HEK293 (cell line): ENCODE results near the gene PSD2.

ENCODE experiments used
- CTCF ChIA-PET: fragments of 350-600 bp; formaldehyde crosslinking; extraction: SDS; loops from one replicate; lab custom pipeline; 2021; ENCODE audit warnings: antibody characterized with exemption; lab: Yijun Ruan, JAX
- POLR2A ChIA-PET: fragments of 300-600 bp; formaldehyde crosslinking; extraction: SDS; loops from one replicate; lab custom pipeline; 2020; ENCODE audit warnings: antibody characterized with exemption, inconsistent platforms; lab: Yijun Ruan, JAX
- H3K27ac ChIP-seq: fragments of 200-500 bp; sonication (Bioruptor generic); 2 replicates; pipeline ENCODE4 v1.5.1; 2014; ENCODE audit warnings: low read depth, low read length, control low read depth, inconsistent platforms; ENCODE audit errors: extremely low read depth
- H3K36me3 ChIP-seq, 2 experiments: fragments of 200-500 bp in 1 of 2; sonication (Bioruptor generic) in 1 of 2; 1 replicate in 1 of 2; 2 replicates in 1 of 2; pipeline ENCODE4 v1.5.1; 2014 to 2017; ENCODE audit warnings: inconsistent platforms in 2 of 2, low read length in 2 of 2; ENCODE audit not compliant: control insufficient read depth in 2 of 2, insufficient read depth in 1 of 2
- H3K4me1 ChIP-seq: fragments of 200-500 bp; sonication (Bioruptor generic); 2 replicates; pipeline ENCODE4 v1.5.1; 2014; ENCODE audit warnings: mild to moderate bottlenecking, low read length, inconsistent platforms; ENCODE audit not compliant: control insufficient read depth, insufficient read depth
- H3K4me3 ChIP-seq: 2 replicates; pipeline ENCODE4 v1.5.1; 2011; ENCODE audit warnings: low read depth, mild to moderate bottlenecking, control low read depth, low read length, moderate library complexity
- H3K9me3 ChIP-seq: fragments of 200-500 bp; sonication (Bioruptor generic); 2 replicates; pipeline ENCODE4 v1.5.1; 2014; ENCODE audit warnings: low read depth, low read length, inconsistent platforms; ENCODE audit not compliant: control insufficient read depth, insufficient read depth
- BCL11B ChIP-seq: fragments of 450-650 bp; formaldehyde crosslinking; IDR thresholded peaks from 2 replicates; pipeline ENCODE4 v1.5.1; 2016; ENCODE audit warnings: low read depth, missing biosample characterization, missing genetic modification characterization
- EGR2 ChIP-seq: fragments of 450-650 bp; formaldehyde crosslinking; IDR thresholded peaks from 2 replicates; pipeline ENCODE4 v1.5.1; 2016; ENCODE audit warnings: low read depth, missing biosample characterization, missing genetic modification characterization
- KLF1 ChIP-seq: fragments of 450-650 bp; formaldehyde crosslinking; IDR thresholded peaks from 2 replicates; pipeline ENCODE4 v1.5.1; 2016; ENCODE audit warnings: missing biosample characterization, missing genetic modification characterization
- KLF7 ChIP-seq: fragments of 450-650 bp; formaldehyde crosslinking; IDR thresholded peaks from 2 replicates; pipeline ENCODE4 v1.5.1; 2016; ENCODE audit warnings: missing biosample characterization, missing genetic modification characterization, borderline replicate concordance
- REPIN1 ChIP-seq: fragments of 450-650 bp; formaldehyde crosslinking; IDR thresholded peaks from 2 replicates; pipeline ENCODE4 v1.5.1; 2017; ENCODE audit warnings: missing biosample characterization, missing genetic modification characterization, low read depth
- SALL2 ChIP-seq: fragments of 450-650 bp; formaldehyde crosslinking; IDR thresholded peaks from 2 replicates; pipeline ENCODE4 v1.5.0; 2017; ENCODE audit warnings: missing biosample characterization, mild to moderate bottlenecking, missing genetic modification characterization, borderline replicate concordance
- SP2 ChIP-seq: fragments of 450-650 bp; formaldehyde crosslinking; IDR thresholded peaks from 2 replicates; pipeline ENCODE4 v1.5.1; 2016; ENCODE audit warnings: missing biosample characterization, missing genetic modification characterization
- YY1 ChIP-seq: fragments of 450-650 bp; formaldehyde crosslinking; IDR thresholded peaks from 2 replicates; pipeline ENCODE4 v1.5.1; 2018; ENCODE audit warnings: missing biosample characterization, missing genetic modification characterization
- ZBTB1 ChIP-seq: fragments of 450-650 bp; formaldehyde crosslinking; IDR thresholded peaks from 2 replicates; pipeline ENCODE4 v1.5.1; 2016; ENCODE audit warnings: missing biosample characterization, missing genetic modification characterization
- ZBTB8A ChIP-seq: fragments of 450-650 bp; formaldehyde crosslinking; IDR thresholded peaks from 2 replicates; pipeline ENCODE4 v1.5.1; 2016; ENCODE audit warnings: missing biosample characterization, missing genetic modification characterization
- ZFHX2 ChIP-seq: fragments of 450-650 bp; formaldehyde crosslinking; conservative IDR thresholded peaks from 2 replicates; pipeline ENCODE4 v1.5.1; 2016; ENCODE audit warnings: missing biosample characterization, missing genetic modification characterization
- ZFP41 ChIP-seq: fragments of 450-650 bp; formaldehyde crosslinking; IDR thresholded peaks from 2 replicates; pipeline ENCODE4 v1.5.1; 2016; ENCODE audit warnings: missing biosample characterization, missing genetic modification characterization, borderline replicate concordance
- ZNF10 ChIP-seq: fragments of 450-650 bp; formaldehyde crosslinking; IDR thresholded peaks from 2 replicates; pipeline ENCODE4 v1.5.1; 2017; ENCODE audit warnings: missing biosample characterization, missing genetic modification characterization
- ZNF16 ChIP-seq: fragments of 450-650 bp; formaldehyde crosslinking; IDR thresholded peaks from 2 replicates; pipeline ENCODE4 v1.5.1; 2016; ENCODE audit warnings: low read depth, missing biosample characterization, missing genetic modification characterization
- ZNF174 ChIP-seq: fragments of 450-650 bp; formaldehyde crosslinking; IDR thresholded peaks from 2 replicates; pipeline ENCODE4 v1.5.0; 2017; ENCODE audit warnings: missing biosample characterization, mild to moderate bottlenecking, missing genetic modification characterization
- ZNF175 ChIP-seq: fragments of 450-650 bp; formaldehyde crosslinking; IDR thresholded peaks from 2 replicates; pipeline ENCODE4 v1.5.1; 2016; ENCODE audit warnings: missing biosample characterization, missing genetic modification characterization
- ZNF223 ChIP-seq: fragments of 450-650 bp; formaldehyde crosslinking; IDR thresholded peaks from 2 replicates; pipeline ENCODE4 v1.5.1; 2016; ENCODE audit warnings: missing biosample characterization, missing genetic modification characterization
- ZNF398 ChIP-seq: fragments of 450-650 bp; formaldehyde crosslinking; IDR thresholded peaks from 2 replicates; pipeline ENCODE4 v1.5.1; 2017; ENCODE audit warnings: missing biosample characterization, missing genetic modification characterization
- ZNF404 ChIP-seq: fragments of 450-650 bp; formaldehyde crosslinking; IDR thresholded peaks from 2 replicates; pipeline ENCODE4 v1.5.1; 2017; ENCODE audit warnings: missing biosample characterization, missing genetic modification characterization
- ZNF530 ChIP-seq: fragments of 450-650 bp; formaldehyde crosslinking; IDR thresholded peaks from 2 replicates; pipeline ENCODE4 v1.5.1; 2016; ENCODE audit warnings: low read depth, missing biosample characterization, missing genetic modification characterization
- ZNF76 ChIP-seq: fragments of 450-650 bp; formaldehyde crosslinking; IDR thresholded peaks from 2 replicates; pipeline ENCODE4; 2016; ENCODE audit warnings: low read depth, missing biosample characterization, missing genetic modification characterization, borderline replicate concordance
- ZNF785 ChIP-seq: fragments of 450-650 bp; formaldehyde crosslinking; IDR thresholded peaks from 2 replicates; pipeline ENCODE4 v1.5.1; 2016; ENCODE audit warnings: missing biosample characterization, missing genetic modification characterization
- ZNF843 ChIP-seq: fragments of 450-650 bp; formaldehyde crosslinking; IDR thresholded peaks from 2 replicates; pipeline ENCODE4 v1.5.1; 2016; ENCODE audit warnings: missing biosample characterization, missing genetic modification characterization
- ZSCAN30 ChIP-seq: fragments of 450-650 bp; IDR thresholded peaks from 2 replicates; pipeline ENCODE4 v1.5.1; 2018; ENCODE audit warnings: missing biosample characterization, mild to moderate bottlenecking, missing genetic modification characterization, moderate library complexity
- TF ChIP-seq, protein P1 (sequence below): fragments of 450-650 bp; formaldehyde crosslinking; IDR thresholded peaks from 2 replicates; pipeline ENCODE4 v1.5.1; 2017; ENCODE audit warnings: missing biosample characterization, missing genetic modification characterization

PSD2 gene

DNA sequence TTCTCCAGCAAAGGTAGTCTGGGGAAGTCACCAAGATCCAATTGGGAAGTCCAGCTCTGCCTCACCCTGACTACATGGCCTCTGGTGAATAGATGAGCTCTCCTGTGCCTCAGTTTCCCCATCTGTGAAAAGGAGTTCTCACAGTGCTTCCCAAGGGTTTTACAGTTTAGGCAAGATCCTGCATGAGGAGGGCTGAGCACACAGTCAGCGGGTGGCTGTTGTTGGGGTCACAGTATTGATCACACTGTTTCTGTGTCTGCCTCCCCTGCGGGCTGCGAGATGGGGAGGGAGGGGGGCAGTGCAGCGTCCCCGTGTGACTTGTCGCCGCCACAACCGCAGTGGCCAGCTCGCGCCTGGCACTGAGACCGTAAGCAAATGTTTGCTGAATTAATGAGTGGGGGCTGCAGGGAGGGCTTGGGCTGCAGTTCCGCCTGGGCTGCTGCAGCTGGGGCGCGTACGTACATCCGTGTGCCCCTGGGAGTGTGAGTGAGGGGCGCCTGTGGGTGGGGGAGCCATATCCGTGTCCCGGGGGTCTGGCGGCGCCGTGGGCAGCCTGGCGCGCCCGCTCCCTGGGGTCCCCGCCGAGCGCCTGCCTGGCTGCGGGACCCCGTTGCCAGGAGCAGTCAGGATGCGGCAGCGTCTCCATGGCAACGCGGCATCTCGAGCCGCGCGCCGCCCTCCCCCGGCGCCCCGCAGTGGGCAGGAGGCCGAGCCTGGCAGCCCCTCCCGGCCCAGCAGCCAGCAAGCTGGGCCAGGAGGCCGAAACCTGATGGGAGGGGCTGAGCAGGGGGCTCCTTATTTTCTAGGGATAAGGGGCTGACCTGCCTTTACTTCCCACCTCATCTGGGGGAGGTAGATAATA lies 31.4 kb upstream of the PSD2 start:
- TF ChIP-seq BCL11B (tag by site-specific recombination) (no peak), SALL2 (no peak)
- Histone ChIP-seq H3K4me3 (no peak overlapping the region), H3K9me3 (no peaks in the 10 kb centered on the region), H3K4me1 (no peaks in the 10 kb centered on the region), H3K36me3 (no peaks in the 10 kb centered on the region), H3K27ac (no peak overlapping the region)
- CTCF ChIA-PET: interaction anchor here (0.6 to 10.7 kb wide), 11 partner anchors 10 to 205 kb away, joined by 3 to 269 read pairs (median 4); no protein-coding TSS in a partner anchor
- POLR2A ChIA-PET: no interaction called here

GRCh38 chr5:139764886-139765408 lies 30.7 kb upstream of the PSD2 start:
- no peak overlapping the region for H3K27ac ChIP-seq
- H3K9me3 ChIP-seq: no peaks in the 10 kb centered on the region
- ChIA-PET CTCF (interaction anchor here (0.6 to 10.7 kb wide), 42 partner anchors 8 to 624 kb away, joined by 3 to 269 read pairs (median 6); partner anchors contain the start of genes CXXC5 and PSD2), POLR2A (interaction anchor here (1.0 to 1.4 kb wide), 3 partner anchors 18 to 202 kb away, joined by 3 to 5 read pairs (median 3); no protein-coding TSS in a partner anchor)
- TF ChIP-seq ZFHX2 (tag by site-specific recombination) (peak; percentile 49; the same call in 1 of the 2 replicates), EGR2 (peak; percentile 19; the same call in 1 of the 2 replicates), ZNF174 (no peak)
- no peak overlapping the region for H3K4me3 ChIP-seq
- H3K4me1 ChIP-seq: no peaks in the 10 kb centered on the region
- no peaks in the 10 kb centered on the region for H3K36me3 ChIP-seq

DNA sequence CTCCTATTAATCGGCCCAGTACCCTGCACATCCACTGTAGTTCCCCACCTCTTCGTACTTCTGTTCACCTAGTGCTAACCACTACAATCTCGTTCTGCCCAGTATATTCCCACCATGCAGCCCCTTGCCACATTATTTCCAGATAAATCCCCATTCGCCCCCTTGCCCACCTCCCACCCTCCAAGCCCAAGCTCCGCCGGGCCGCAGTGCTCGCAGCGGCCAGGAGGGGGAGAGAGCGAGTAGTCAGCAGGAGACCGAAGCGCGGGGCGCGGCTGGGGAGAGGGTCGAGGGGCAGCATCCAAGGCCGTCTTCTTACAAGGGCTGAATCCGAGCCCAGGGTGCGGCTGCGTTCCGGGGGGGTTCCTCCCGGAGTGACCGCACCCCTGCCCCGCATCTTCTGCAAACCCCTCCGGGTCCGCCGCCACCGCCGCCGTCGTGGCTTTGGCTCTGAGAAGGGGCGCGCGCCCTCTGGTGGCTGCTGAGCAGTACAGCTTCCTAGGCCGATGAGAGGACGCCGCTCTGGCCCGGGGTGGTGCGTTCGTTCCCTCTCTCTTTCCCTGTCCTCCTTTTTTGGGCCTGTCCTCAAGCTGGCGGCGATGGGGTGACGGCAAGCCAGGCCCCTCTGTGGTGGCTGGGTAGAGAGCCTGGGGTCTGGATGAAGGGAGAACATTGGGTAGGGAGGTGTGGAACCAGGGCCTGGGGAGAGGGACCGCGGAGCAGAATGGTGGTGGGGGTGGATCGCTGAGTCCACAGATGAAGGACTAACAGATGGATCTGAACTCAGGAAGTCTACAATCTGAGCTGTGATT lies 30.0 kb upstream of the PSD2 start:
- Histone ChIP-seq H3K9me3 (no peaks in the 10 kb centered on the region), H3K36me3 (no peaks in the 10 kb centered on the region), H3K27ac (no peak overlapping the region; the same call in 1 of the 2 replicates), H3K4me3 (peak overlapping the region; percentile 51), H3K4me1 (no peaks in the 10 kb centered on the region)
- CTCF ChIA-PET: interaction anchor here (0.5 to 10.7 kb wide), 66 partner anchors 9 to 872 kb away, joined by 3 to 269 read pairs (median 4); partner anchors contain the start of genes CXXC5 and PSD2
- POLR2A ChIA-PET: interaction anchor here (0.8 to 1.4 kb wide), 4 partner anchors 19 to 203 kb away, joined by 3 to 5 read pairs (median 3); partner anchors contain the start of gene CXXC5
- TF ChIP-seq ZSCAN30 (tag by site-specific recombination): peak; percentile 86
- no peak for TF ChIP-seq ZNF223 (tag by site-specific recombination)
- TF ChIP-seq ZNF404 (tag by site-specific recombination): no peak
- no peak for TF ChIP-seq ZNF16 (tag by site-specific recombination)
- peak; percentile 77; the same call in 1 of the 2 replicates for TF ChIP-seq ZBTB1 (tag by site-specific recombination)
- 0 out of 2 replicates have a peak, but pooled peaks have one; percentile 11 for TF ChIP-seq SP2 (tag by site-specific recombination)
- TF ChIP-seq ZFP41 (tag by site-specific recombination): no peak
- TF ChIP-seq, protein P1, sequence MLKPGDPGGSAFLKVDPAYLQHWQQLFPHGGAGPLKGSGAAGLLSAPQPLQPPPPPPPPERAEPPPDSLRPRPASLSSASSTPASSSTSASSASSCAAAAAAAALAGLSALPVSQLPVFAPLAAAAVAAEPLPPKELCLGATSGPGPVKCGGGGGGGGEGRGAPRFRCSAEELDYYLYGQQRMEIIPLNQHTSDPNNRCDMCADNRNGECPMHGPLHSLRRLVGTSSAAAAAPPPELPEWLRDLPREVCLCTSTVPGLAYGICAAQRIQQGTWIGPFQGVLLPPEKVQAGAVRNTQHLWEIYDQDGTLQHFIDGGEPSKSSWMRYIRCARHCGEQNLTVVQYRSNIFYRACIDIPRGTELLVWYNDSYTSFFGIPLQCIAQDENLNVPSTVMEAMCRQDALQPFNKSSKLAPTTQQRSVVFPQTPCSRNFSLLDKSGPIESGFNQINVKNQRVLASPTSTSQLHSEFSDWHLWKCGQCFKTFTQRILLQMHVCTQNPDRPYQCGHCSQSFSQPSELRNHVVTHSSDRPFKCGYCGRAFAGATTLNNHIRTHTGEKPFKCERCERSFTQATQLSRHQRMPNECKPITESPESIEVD: no peak
- peak; percentile 42; the same call in 1 of the 2 replicates for TF ChIP-seq ZNF10 (tag by site-specific recombination)
- no peak for TF ChIP-seq ZNF785
- no peak for TF ChIP-seq ZNF530 (tag by site-specific recombination)
- peak; percentile 67; the same call in 1 of the 2 replicates for TF ChIP-seq ZNF843 (tag by site-specific recombination)
- TF ChIP-seq ZNF175: no peak
- TF ChIP-seq ZBTB8A (tag by site-specific recombination): peak; percentile 63
- peak; percentile 44; the same call in 1 of the 2 replicates for TF ChIP-seq ZNF76 (tag by site-specific recombination)
- 0 out of 2 replicates have a peak, but pooled peaks have one; percentile 53 for TF ChIP-seq REPIN1
- no peak for TF ChIP-seq BCL11B (tag by site-specific recombination)
- TF ChIP-seq ZNF398 (tag by site-specific recombination): peak; percentile 84
- TF ChIP-seq KLF1: peak; percentile 83
- TF ChIP-seq YY1 (tag by site-specific recombination): no peak
- peak; percentile 71; the same call in 1 of the 2 replicates for TF ChIP-seq KLF7 (tag by site-specific recombination)
